SK-N-SH (cell line): ENCODE measurements around the gene ERC2. TPM values are rescaled to one million over a fixed set of nuclear protein-coding genes. Genes with fewer than 3 reads are reported as not detected.

Experiments
- CTCF ChIA-PET: fragments of 300-600, 350-600 bp; formaldehyde crosslinking; extraction: SDS; loops from one replicate; lab custom pipeline; 2021; lab: Yijun Ruan, JAX
- POLR2A ChIA-PET: fragments of 350-600 bp; sonication (Branson Sonifier 250); formaldehyde crosslinking; extraction: SDS; loops from one replicate; lab custom pipeline; 2020; ENCODE audit warnings: antibody characterized with exemption, inconsistent platforms; lab: Yijun Ruan, JAX
- DNase-seq: peaks from one replicate; pipeline ENCODE4 v3.0.0; 2012
- H2AFZ ChIP-seq: fragments of 200-600 bp; sonication (generic); 2 replicates; pipeline ENCODE4 v1.8.1; 2016; ENCODE audit warnings: antibody characterized with exemption, mild to moderate bottlenecking, low read depth
- H3F3A ChIP-seq: fragments of 200-600 bp; sonication (generic); replicated peaks from 2 replicates; pipeline ENCODE3; 2016; ENCODE audit warnings: antibody characterized with exemption, mild to moderate bottlenecking; ENCODE audit not compliant: insufficient read depth
- H3K27ac ChIP-seq, 2 experiments: fragments of 200-500 bp in 1 of 2; fragments of 200-600 bp in 1 of 2; sonication (Bioruptor generic) in 1 of 2; sonication (generic), shearing (Covaris generic) in 1 of 2; 2 replicates each; pipeline versions ENCODE4 v1.5.1 to v1.6.1; 2014 to 2016; ENCODE audit warnings: low read depth in 2 of 2, inconsistent platforms in 1 of 2, low read length in 1 of 2, mild to moderate bottlenecking in 1 of 2, mixed read lengths in 1 of 2
- H3K27me3 ChIP-seq: fragments of 200-600 bp; sonication (generic), shearing (Covaris generic); 2 replicates; pipeline ENCODE4 v1.6.1; 2016; ENCODE audit warnings: mixed run types; ENCODE audit not compliant: insufficient read depth
- H3K36me3 ChIP-seq, 2 experiments: fragments of 200-500 bp in 1 of 2; fragments of 200-600 bp in 1 of 2; sonication (Bioruptor generic) in 1 of 2; sonication (generic) in 1 of 2; replicated peaks in 1 of 2; 2 replicates each; pipeline versions ENCODE3 to v1.5.1; 2014 to 2016; ENCODE audit warnings: low read length in 1 of 2, mild to moderate bottlenecking in 1 of 2; ENCODE audit not compliant: insufficient read depth in 2 of 2, control insufficient read depth in 1 of 2
- H3K4me1 ChIP-seq, 2 experiments: fragments of 200-500 bp in 1 of 2; fragments of 200-600 bp in 1 of 2; sonication (Bioruptor generic) in 1 of 2; sonication (generic), shearing (Covaris generic) in 1 of 2; 2 replicates each; pipeline versions ENCODE4 v1.5.1 to v1.6.1; 2014 to 2016; ENCODE audit warnings: low read depth in 1 of 2, low read length in 1 of 2, mixed run types in 1 of 2; ENCODE audit not compliant: insufficient read depth in 2 of 2, control insufficient read depth in 1 of 2
- H3K4me2 ChIP-seq: fragments of 200-600 bp; sonication (generic), shearing (Covaris generic); 2 replicates; pipeline ENCODE4 v1.6.1; 2017; ENCODE audit warnings: mixed run types
- H3K4me3 ChIP-seq, 2 experiments: fragments of 200-500 bp in 1 of 2; fragments of 200-600 bp in 1 of 2; sonication (Bioruptor generic) in 1 of 2; sonication (generic), shearing (Covaris generic) in 1 of 2; 2 replicates each; pipeline versions ENCODE4 v1.5.1 to v1.8.1; 2014 to 2016; ENCODE audit warnings: low read depth in 2 of 2, inconsistent platforms in 1 of 2, low read length in 1 of 2, mild to moderate bottlenecking in 1 of 2, mixed read lengths in 1 of 2, moderate library complexity in 1 of 2
- H3K79me2 ChIP-seq: fragments of 200-600 bp; sonication (generic); 2 replicates; pipeline ENCODE4 v1.8.1; 2017; ENCODE audit warnings: mild to moderate bottlenecking; ENCODE audit not compliant: insufficient read depth
- H3K9ac ChIP-seq: fragments of 200-600 bp; sonication (generic); 2 replicates; pipeline ENCODE4 v1.6.1; 2017; ENCODE audit warnings: mixed run types
- H3K9me2 ChIP-seq: fragments of 200-600 bp; sonication (generic); 2 replicates; pipeline ENCODE4 v1.6.1; 2017; ENCODE audit warnings: mixed run types
- H3K9me3 ChIP-seq: fragments of 200-600 bp; sonication (generic); 2 replicates; pipeline ENCODE4 v1.6.1; 2017; ENCODE audit warnings: mixed run types, mild to moderate bottlenecking, moderate library complexity
- H4K20me1 ChIP-seq: fragments of 200-600 bp; sonication (generic); 2 replicates; pipeline ENCODE4 v1.6.1; 2017; ENCODE audit warnings: mild to moderate bottlenecking, mixed run types; ENCODE audit not compliant: insufficient read depth
- CHD2 ChIP-seq: fragments of 150-350 bp; IDR thresholded peaks from 2 replicates; pipeline ENCODE4 v1.6.1; 2018; ENCODE audit warnings: low read length; ENCODE audit not compliant: partially characterized antibody
- EZH2phosphoT487 ChIP-seq: fragments of 200-600 bp; sonication (generic); IDR thresholded peaks from 2 replicates; pipeline ENCODE4 v1.6.1; 2017; ENCODE audit warnings: low read depth, mixed run types, mild to moderate bottlenecking, antibody characterized with exemption, moderate library complexity, borderline replicate concordance
- FOXJ3 ChIP-seq: sonication (generic); formaldehyde crosslinking; IDR thresholded peaks from 2 replicates; pipeline ENCODE4 v1.5.1; 2020; ENCODE audit warnings: mild to moderate bottlenecking, missing genetic modification reagents
- GATA2 ChIP-seq: sonication (generic); formaldehyde crosslinking; IDR thresholded peaks from 2 replicates; pipeline ENCODE4 v1.5.0; 2020; ENCODE audit warnings: mild to moderate bottlenecking, missing genetic modification reagents
- NRF1 ChIP-seq: IDR thresholded peaks from 2 replicates; pipeline ENCODE4 v1.6.1; 2012; ENCODE audit warnings: low read depth, mild to moderate bottlenecking, low read length
- PBX3 ChIP-seq: IDR thresholded peaks from 2 replicates; pipeline ENCODE4; 2012
- RCOR1 ChIP-seq: fragments of 150-350 bp; IDR thresholded peaks from 2 replicates; pipeline ENCODE4 v1.6.1; 2017; ENCODE audit warnings: antibody characterized with exemption, low read length
- RXRA ChIP-seq: IDR thresholded peaks from 2 replicates; pipeline ENCODE4 v1.4.0; 2012; ENCODE audit warnings: low read depth, mild to moderate bottlenecking, borderline replicate concordance
- SIN3A ChIP-seq: IDR thresholded peaks from 2 replicates; pipeline ENCODE4 v1.6.1; 2012; ENCODE audit warnings: low read depth, mild to moderate bottlenecking, low read length, moderate library complexity, borderline replicate concordance
- TCF12 ChIP-seq: IDR thresholded peaks from 2 replicates; pipeline ENCODE4 v1.4.0; 2012
- WGBS: methylation state at CpG from one replicate; pipeline ENCODE4 v1.1.6; 2017; ENCODE audit warnings: low lambda C conversion rate; 5-methylcytosine and 5-hydroxymethylcytosine counted together
- polyA plus RNA-seq, 3 experiments: library from polyadenylated mRNA; depleted of rRNA; stranded (reverse); fragments of >200 nt; gene quantifications; 2 replicates each; pipeline ENCODE4 v1.2.3, GENCODE V29; 2012
- TF ChIP-seq, protein P1 (sequence below): fragments of 150-350 bp; IDR thresholded peaks from 2 replicates; pipeline ENCODE4 v1.6.1; 2016; ENCODE audit warnings: mild to moderate bottlenecking, low read depth, low read length
- TF ChIP-seq, protein P2 (sequence below): fragments of 150-350 bp; IDR thresholded peaks from 2 replicates; pipeline ENCODE4 v1.6.1; 2017; ENCODE audit warnings: antibody characterized with exemption, low read length, low read depth, borderline replicate concordance

The ERC2 gene
- polyA plus RNA-seq, 1 of the 3 experiments (the other 2 are of a cell fraction) = 1.6 TPM

GRCh38 chr3:55946574-55947160 lies 521.6 kb downstream of the ERC2 start:
- H3K9me2 ChIP-seq = no peaks in the 10 kb centered on the region
- ChIA-PET CTCF (interaction anchor here (1.2 kb wide), 1 partner anchor 13 kb away, joined by 3 read pairs; no protein-coding TSS in a partner anchor), POLR2A (no interaction called here)
- no peak overlapping the region for H2AFZ ChIP-seq
- no peaks in the 10 kb centered on the region; a peak in 1 of 4 replicates for H3K4me1 ChIP-seq
- H3F3A ChIP-seq = no peaks in the 10 kb centered on the region
- H3K4me3 ChIP-seq = no peak overlapping the region
- 79% methylated on average over 4 of the region's 4 CpGs for WGBS
- no peaks in the 10 kb centered on the region for H3K27me3 ChIP-seq
- H4K20me1 ChIP-seq = no peaks in the 10 kb centered on the region
- TF ChIP-seq TCF12 = no peak
- no peak for TF ChIP-seq EZH2phosphoT487
- TF ChIP-seq NRF1 = no peak
- no peak for TF ChIP-seq RXRA
- no peak for TF ChIP-seq PBX3
- no peak for TF ChIP-seq CHD2
- TF ChIP-seq FOXJ3 (CRISPR knock-in tag) = no peak
- TF ChIP-seq, protein P1, sequence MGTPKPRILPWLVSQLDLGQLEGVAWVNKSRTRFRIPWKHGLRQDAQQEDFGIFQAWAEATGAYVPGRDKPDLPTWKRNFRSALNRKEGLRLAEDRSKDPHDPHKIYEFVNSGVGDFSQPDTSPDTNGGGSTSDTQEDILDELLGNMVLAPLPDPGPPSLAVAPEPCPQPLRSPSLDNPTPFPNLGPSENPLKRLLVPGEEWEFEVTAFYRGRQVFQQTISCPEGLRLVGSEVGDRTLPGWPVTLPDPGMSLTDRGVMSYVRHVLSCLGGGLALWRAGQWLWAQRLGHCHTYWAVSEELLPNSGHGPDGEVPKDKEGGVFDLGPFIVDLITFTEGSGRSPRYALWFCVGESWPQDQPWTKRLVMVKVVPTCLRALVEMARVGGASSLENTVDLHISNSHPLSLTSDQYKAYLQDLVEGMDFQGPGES = no peak
- TF ChIP-seq, protein P2, sequence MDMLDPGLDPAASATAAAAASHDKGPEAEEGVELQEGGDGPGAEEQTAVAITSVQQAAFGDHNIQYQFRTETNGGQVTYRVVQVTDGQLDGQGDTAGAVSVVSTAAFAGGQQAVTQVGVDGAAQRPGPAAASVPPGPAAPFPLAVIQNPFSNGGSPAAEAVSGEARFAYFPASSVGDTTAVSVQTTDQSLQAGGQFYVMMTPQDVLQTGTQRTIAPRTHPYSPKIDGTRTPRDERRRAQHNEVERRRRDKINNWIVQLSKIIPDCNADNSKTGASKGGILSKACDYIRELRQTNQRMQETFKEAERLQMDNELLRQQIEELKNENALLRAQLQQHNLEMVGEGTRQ = no peak
- no peak for TF ChIP-seq GATA2
- no peak for TF ChIP-seq SIN3A
- DNase-seq = no peak
- H3K9me3 ChIP-seq = no peaks in the 10 kb centered on the region
- H3K36me3 ChIP-seq = no peaks in the 10 kb centered on the region
- no peak overlapping the region for H3K4me2 ChIP-seq
- H3K79me2 ChIP-seq = no peaks in the 10 kb centered on the region
- no peak overlapping the region for H3K27ac ChIP-seq
- H3K9ac ChIP-seq = no peak overlapping the region

DNA sequence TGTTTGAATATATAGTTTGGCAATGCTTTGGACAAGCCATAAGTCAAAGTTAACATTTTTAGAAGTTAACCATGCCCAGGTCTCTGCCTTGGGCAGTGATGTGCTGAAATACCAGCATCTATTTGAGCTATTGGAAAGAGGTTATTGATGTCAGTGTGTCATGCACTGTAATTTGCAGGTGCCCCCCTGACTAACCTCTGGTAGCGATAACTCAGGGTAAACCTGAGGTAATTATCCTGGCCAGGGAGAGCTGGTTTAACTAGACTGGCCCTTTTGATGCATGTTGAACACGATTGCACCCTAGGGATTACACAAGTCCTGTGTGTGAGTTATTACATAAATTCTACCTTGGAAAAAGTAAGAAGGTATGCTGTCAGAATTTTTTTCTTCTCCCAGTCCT lies 525.4 kb downstream of the ERC2 start:
- H3K4me1 ChIP-seq = no peaks in the 10 kb centered on the region; a peak in 1 of 4 replicates
- 60% methylated on average over 2 of the region's 2 CpGs for WGBS
- no peak for TF ChIP-seq RCOR1
- H3K36me3 ChIP-seq = no peaks in the 10 kb centered on the region
- ChIA-PET POLR2A (no interaction called here), CTCF (no interaction called here)
- no peak overlapping the region for H3K27ac ChIP-seq
- no peaks in the 10 kb centered on the region for H3K79me2 ChIP-seq
- DNase-seq = no peak
- no peak overlapping the region for H3K4me3 ChIP-seq
- no peaks in the 10 kb centered on the region for H3K9me2 ChIP-seq
- H3K27me3 ChIP-seq = no peaks in the 10 kb centered on the region
- no peaks in the 10 kb centered on the region for H4K20me1 ChIP-seq
- H2AFZ ChIP-seq = no peak overlapping the region
- no peaks in the 10 kb centered on the region for H3F3A ChIP-seq
- no peak overlapping the region for H3K9ac ChIP-seq
- H3K9me3 ChIP-seq = no peaks in the 10 kb centered on the region
- H3K4me2 ChIP-seq = no peak overlapping the region
